ENCODE measurements around the gene JMJD8.

DNA sequence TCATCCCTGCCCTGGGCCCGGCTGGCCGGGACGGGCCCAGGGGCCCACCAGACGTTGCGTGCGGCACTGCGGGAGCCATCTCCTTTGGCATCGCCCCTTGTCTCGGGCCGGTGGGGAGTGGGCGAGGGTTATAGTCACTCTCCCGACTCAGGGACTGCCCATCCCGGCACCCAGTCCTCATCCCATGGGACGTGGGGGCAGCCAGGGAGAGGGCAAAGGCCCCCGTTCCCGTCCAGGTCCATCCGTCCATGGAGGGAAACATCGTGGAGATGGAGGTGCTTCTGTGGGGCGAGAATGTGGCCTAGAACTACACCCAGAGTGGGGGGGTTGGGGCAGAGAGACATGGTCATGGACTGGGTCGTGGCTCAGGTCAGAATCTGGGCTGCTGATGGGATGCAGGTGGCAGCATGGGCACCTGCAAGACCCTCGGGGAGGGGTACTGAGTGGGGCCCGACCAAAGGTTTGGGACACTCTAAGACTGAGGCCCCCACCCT lies 37.4 kb downstream of the JMJD8 start:
- TF ChIP-seq CTCF (IDR thresholded peaks at IDR 0.05): no peak
- no peak for TF ChIP-seq POLR2A (IDR thresholded peaks at IDR 0.05)

Measured in esophagus squamous epithelium (tissue), 4 donors.